H1 (cell line): ENCODE measurements around the gene KLK4. TPM values are rescaled to one million over a fixed set of nuclear protein-coding genes. Genes with fewer than 3 reads are reported as not detected.

Experiments used
- CTCF ChIA-PET: fragments of 300-600 bp; sonication (Branson Sonifier 250); formaldehyde crosslinking; loops from one replicate; lab custom pipeline; 2021; ENCODE audit not compliant: partially characterized antibody; lab: Charles Lee
- POLR2A ChIA-PET: fragments of 300-600 bp; sonication (Branson Sonifier 250); formaldehyde crosslinking; loops from one replicate; lab custom pipeline; 2021; ENCODE audit warnings: inconsistent platforms; ENCODE audit not compliant: partially characterized antibody; lab: Charles Lee
- DNase-seq, 2 experiments: peaks; one replicate each; pipeline versions ENCODE4 v3.0.0 to v3.0.0-alpha.2; 2010 to 2022; ENCODE audit warnings: low spot score in 2 of 2, low read depth in 1 of 2, mixed read lengths in 1 of 2
- FAIRE-seq: peaks from 2 replicates; lab custom pipeline; 2011; peaks lifted over from hg19 to GRCh38; lab: Jason Lieb, UNC
- H2AFZ ChIP-seq: 2 replicates; pipeline ENCODE4 v1.8.1; 2012; ENCODE audit warnings: low read length, inconsistent platforms
- H2AK5ac ChIP-seq: 2 replicates; pipeline ENCODE4 v1.6.1; 2013; ENCODE audit warnings: low read depth, low read length
- H2BK120ac ChIP-seq: replicated peaks from 2 replicates; pipeline ENCODE3; 2013; ENCODE audit warnings: low read depth, low read length, inconsistent platforms
- H2BK12ac ChIP-seq: 2 replicates; pipeline ENCODE4 v1.6.1; 2013; ENCODE audit warnings: low read depth, low read length
- H2BK15ac ChIP-seq: 2 replicates; pipeline ENCODE4 v1.6.1; 2013; ENCODE audit warnings: low read length
- H2BK20ac ChIP-seq: 2 replicates; pipeline ENCODE4 v1.6.1; 2013; ENCODE audit warnings: low read length
- H2BK5ac ChIP-seq: 2 replicates; pipeline ENCODE4 v1.6.1; 2013; ENCODE audit warnings: low read depth, low read length
- H3K14ac ChIP-seq: 2 replicates; pipeline ENCODE4 v1.6.1; 2013; ENCODE audit warnings: inconsistent platforms; ENCODE audit not compliant: insufficient read length
- H3K18ac ChIP-seq: 2 replicates; pipeline ENCODE4 v1.6.1; 2013; ENCODE audit warnings: low read length; ENCODE audit errors: extremely low read depth
- H3K23ac ChIP-seq: 2 replicates; pipeline ENCODE4 v1.6.1; 2013; ENCODE audit warnings: inconsistent platforms; ENCODE audit not compliant: insufficient read length
- H3K23me2 ChIP-seq: 2 replicates; pipeline ENCODE4 v1.6.1; 2013; ENCODE audit warnings: low read depth, low read length
- H3K27ac ChIP-seq: 2 replicates; pipeline ENCODE4 v1.6.1; 2011; ENCODE audit warnings: low read depth, low read length, inconsistent platforms
- H3K27me3 ChIP-seq, 4 experiments: replicated peaks in 1 of 4; 1 replicate in 1 of 4; 2 replicates in 3 of 4; pipeline versions ENCODE4 v1.6.1 to v1.8.1; 2011 to 2013; ENCODE audit warnings: low read length in 3 of 4, mild to moderate bottlenecking in 3 of 4, inconsistent platforms in 2 of 4, mixed read lengths in 2 of 4, moderate library complexity in 1 of 4; ENCODE audit not compliant: control insufficient read depth in 3 of 4, insufficient read depth in 3 of 4; ENCODE audit errors: extremely low read depth in 1 of 4
- H3K36me3 ChIP-seq, 4 experiments: 2 replicates each; pipeline versions ENCODE4 v1.6.1 to v1.8.1; 2011 to 2013; ENCODE audit warnings: mild to moderate bottlenecking in 4 of 4, low read length in 3 of 4, moderate library complexity in 2 of 4, control low read depth in 1 of 4, inconsistent platforms in 1 of 4; ENCODE audit not compliant: insufficient read depth in 4 of 4, control insufficient read depth in 2 of 4
- H3K4ac ChIP-seq: replicated peaks from 2 replicates; pipeline ENCODE3; 2013; ENCODE audit warnings: low read length, low read depth, mixed read lengths, inconsistent platforms; ENCODE audit not compliant: insufficient read length
- H3K4me1 ChIP-seq, 4 experiments: replicated peaks in 1 of 4; 1 replicate in 1 of 4; 2 replicates in 3 of 4; pipeline versions ENCODE4 v1.6.1 to v1.8.1; 2011 to 2013; ENCODE audit warnings: low read length in 3 of 4, inconsistent platforms in 2 of 4, mixed read lengths in 1 of 4; ENCODE audit not compliant: insufficient read depth in 4 of 4, control insufficient read depth in 3 of 4
- H3K4me2 ChIP-seq, 2 experiments: 2 replicates each; pipeline versions ENCODE4 v1.6.1 to v1.8.1; 2011 to 2013; ENCODE audit warnings: low read depth in 2 of 2, low read length in 2 of 2, control low read depth in 1 of 2, inconsistent platforms in 1 of 2, mild to moderate bottlenecking in 1 of 2; ENCODE audit not compliant: insufficient read depth in 1 of 2
- H3K4me3 ChIP-seq, 4 experiments: fragments of 200-600, 300-600 bp in 1 of 4; sonication (generic), shearing (Covaris generic), sonication (Bioruptor Twin) in 1 of 4; 2 replicates each; pipeline versions ENCODE4 v1.5.1 to v1.8.1; 2011 to 2016; ENCODE audit warnings: low read length in 4 of 4, low read depth in 3 of 4, control low read depth in 2 of 4, inconsistent platforms in 2 of 4, mild to moderate bottlenecking in 2 of 4, mixed read lengths in 1 of 4, moderate library complexity in 1 of 4; ENCODE audit not compliant: insufficient read depth in 2 of 4; ENCODE audit errors: extremely low read depth in 1 of 4
- H3K56ac ChIP-seq: replicated peaks from 2 replicates; pipeline ENCODE3; 2013; ENCODE audit warnings: low read depth, mild to moderate bottlenecking, mixed read lengths, low read length, inconsistent platforms; ENCODE audit not compliant: insufficient read length
- H3K79me1 ChIP-seq: 2 replicates; pipeline ENCODE4 v1.6.1; 2013; ENCODE audit warnings: low read depth, low read length, control low read depth
- H3K79me2 ChIP-seq, 2 experiments: 2 replicates each; pipeline versions ENCODE4 v1.6.1 to v1.8.1; 2012 to 2013; ENCODE audit warnings: low read length in 2 of 2, mild to moderate bottlenecking in 2 of 2, inconsistent platforms in 1 of 2; ENCODE audit not compliant: insufficient read depth in 2 of 2, control insufficient read depth in 1 of 2
- H3K9ac ChIP-seq, 4 experiments: replicated peaks in 1 of 4; 1 replicate in 1 of 4; 2 replicates in 3 of 4; pipeline versions ENCODE4 v1.6.1 to v1.8.1; 2011 to 2013; ENCODE audit warnings: low read depth in 3 of 4, low read length in 3 of 4, control low read depth in 2 of 4, mild to moderate bottlenecking in 2 of 4, moderate library complexity in 2 of 4, inconsistent platforms in 1 of 4; ENCODE audit errors: extremely low read depth in 1 of 4
- H3K9me3 ChIP-seq, 2 experiments: 2 replicates each; pipeline versions ENCODE4 v1.6.1 to v1.8.1; 2012 to 2013; ENCODE audit warnings: mild to moderate bottlenecking in 2 of 2, moderate library complexity in 2 of 2, control low read depth in 1 of 2, inconsistent platforms in 1 of 2, low read depth in 1 of 2, low read length in 1 of 2, mixed read lengths in 1 of 2; ENCODE audit not compliant: insufficient read depth in 2 of 2
- H4K20me1 ChIP-seq, 2 experiments: replicated peaks in 1 of 2; 2 replicates each; pipeline versions ENCODE3 to v1.8.1; 2011 to 2013; ENCODE audit warnings: inconsistent platforms in 2 of 2, low read length in 2 of 2, mild to moderate bottlenecking in 1 of 2; ENCODE audit not compliant: insufficient read depth in 2 of 2, control insufficient read depth in 1 of 2
- H4K5ac ChIP-seq: 2 replicates; pipeline ENCODE4 v1.6.1; 2013; ENCODE audit warnings: low read length, low read depth, mixed read lengths, inconsistent platforms; ENCODE audit not compliant: insufficient read length
- H4K8ac ChIP-seq: 2 replicates; pipeline ENCODE4 v1.8.0; 2013; ENCODE audit warnings: mild to moderate bottlenecking, moderate library complexity, low read length, inconsistent platforms; ENCODE audit not compliant: insufficient read depth; ENCODE audit errors: extremely low read depth
- H4K91ac ChIP-seq: replicated peaks from 2 replicates; pipeline ENCODE3; 2013; ENCODE audit warnings: low read length, mixed read lengths, inconsistent platforms; ENCODE audit not compliant: insufficient read length
- BCL11A ChIP-seq, 2 experiments: IDR thresholded peaks; one replicate each; pipeline ENCODE4 v1.6.1; 2011; ENCODE audit warnings: low read depth in 2 of 2, low read length in 2 of 2, mild to moderate bottlenecking in 2 of 2
- CEBPB ChIP-seq: IDR thresholded peaks from 2 replicates; pipeline ENCODE4 v1.6.1; 2012; ENCODE audit warnings: low read depth, low read length
- CHD2 ChIP-seq: IDR thresholded peaks from 2 replicates; pipeline ENCODE4 v1.6.1; 2012; ENCODE audit warnings: low read length, improper control_type of control experiment
- EP300 ChIP-seq, 2 experiments: IDR thresholded peaks; 1 replicate in 1 of 2; 2 replicates in 1 of 2; pipeline ENCODE4 v1.6.1; 2011 to 2012; ENCODE audit warnings: low read depth in 2 of 2, low read length in 2 of 2, mild to moderate bottlenecking in 2 of 2, borderline replicate concordance in 1 of 2, inconsistent platforms in 1 of 2, moderate library complexity in 1 of 2
- HDAC6 ChIP-seq: IDR thresholded peaks from one replicate; pipeline ENCODE4 v1.7.1; 2012; ENCODE audit warnings: low read depth, mild to moderate bottlenecking, inconsistent platforms, low read length, moderate library complexity
- POLR2AphosphoS5 ChIP-seq: IDR thresholded peaks from 2 replicates; pipeline ENCODE4 v1.6.1; 2011; ENCODE audit warnings: low read depth, low read length
- POU5F1 ChIP-seq: IDR thresholded peaks from 2 replicates; pipeline ENCODE4 v1.6.1; 2011; ENCODE audit warnings: low read depth, mild to moderate bottlenecking, low read length, moderate library complexity
- RAD21 ChIP-seq, 2 experiments: IDR thresholded peaks in 1 of 2; conservative IDR thresholded peaks in 1 of 2; 2 replicates each; pipeline ENCODE4 v1.6.1; 2011; ENCODE audit warnings: low read depth in 2 of 2, low read length in 2 of 2, improper control_type of control experiment in 1 of 2, inconsistent platforms in 1 of 2, mild to moderate bottlenecking in 1 of 2, moderate library complexity in 1 of 2
- SP2 ChIP-seq: IDR thresholded peaks from 2 replicates; pipeline ENCODE4 v1.6.1; 2012; ENCODE audit warnings: mild to moderate bottlenecking, low read length, inconsistent platforms
- SRF ChIP-seq: IDR thresholded peaks from 2 replicates; pipeline ENCODE4 v1.6.1; 2011; ENCODE audit warnings: mild to moderate bottlenecking, low read depth, low read length, moderate library complexity
- TAF1 ChIP-seq: IDR thresholded peaks from 2 replicates; pipeline ENCODE4 v1.6.1; 2011; ENCODE audit warnings: mild to moderate bottlenecking, low read depth, low read length
- TBP ChIP-seq: IDR thresholded peaks from 2 replicates; pipeline ENCODE4 v1.6.1; 2011; ENCODE audit warnings: low read depth, low read length, improper control_type of control experiment
- TCF12 ChIP-seq: IDR thresholded peaks from 2 replicates; pipeline ENCODE4 v1.6.1; 2011; ENCODE audit warnings: low read depth, mild to moderate bottlenecking, low read length
- WGBS, 2 experiments: shearing (Covaris generic) in 1 of 2; methylation state at CpG; one replicate each; pipeline versions ENCODE4 v1.1.6 to v1.1.7; 2013 to 2015; ENCODE audit warnings: low lambda C conversion rate in 2 of 2, mixed read lengths in 2 of 2, inconsistent platforms in 1 of 2, low coverage in 1 of 2, missing lambda C conversion rate in 1 of 2; ENCODE audit not compliant: insufficient replicate concordance in 2 of 2, insufficient coverage in 1 of 2, insufficient read length in 1 of 2; ENCODE audit errors: extremely low coverage in 1 of 2, missing lambda C conversion rate in 1 of 2; 5-methylcytosine and 5-hydroxymethylcytosine counted together
- polyA plus RNA-seq, 7 experiments: library from polyadenylated mRNA; depleted of rRNA in 3 of 7; stranded (reverse) in 5 of 7; unstranded in 2 of 7; fragments of >200 nt in 5 of 7; fragments of 200-250 nt in 2 of 7; gene quantifications; 1 replicate in 5 of 7; 2 replicates in 1 of 7; 4 replicates in 1 of 7; pipeline versions ENCODE4 v1.2.1 to v1.2.3, GENCODE V29; 2011 to 2013; ENCODE audit warnings: missing spikeins in 2 of 7, mixed read lengths in 2 of 7
- total RNA-seq: library from RNA; stranded (reverse); fragmentation: NEBNext Ultra II Directional; extraction: Animal tissue kit (Norgen Biotek cat#: 25700); gene quantifications from 2 replicates; pipeline ENCODE4 v1.2.1, GENCODE V29; 2021

The KLK4 gene
- total and polyA plus RNA-seq, 2 of the 8 experiments (the other 6 are each of a cell fraction or from before 2014, with no cell fraction given): 0.44 TPM; not detected in 1

DNA sequence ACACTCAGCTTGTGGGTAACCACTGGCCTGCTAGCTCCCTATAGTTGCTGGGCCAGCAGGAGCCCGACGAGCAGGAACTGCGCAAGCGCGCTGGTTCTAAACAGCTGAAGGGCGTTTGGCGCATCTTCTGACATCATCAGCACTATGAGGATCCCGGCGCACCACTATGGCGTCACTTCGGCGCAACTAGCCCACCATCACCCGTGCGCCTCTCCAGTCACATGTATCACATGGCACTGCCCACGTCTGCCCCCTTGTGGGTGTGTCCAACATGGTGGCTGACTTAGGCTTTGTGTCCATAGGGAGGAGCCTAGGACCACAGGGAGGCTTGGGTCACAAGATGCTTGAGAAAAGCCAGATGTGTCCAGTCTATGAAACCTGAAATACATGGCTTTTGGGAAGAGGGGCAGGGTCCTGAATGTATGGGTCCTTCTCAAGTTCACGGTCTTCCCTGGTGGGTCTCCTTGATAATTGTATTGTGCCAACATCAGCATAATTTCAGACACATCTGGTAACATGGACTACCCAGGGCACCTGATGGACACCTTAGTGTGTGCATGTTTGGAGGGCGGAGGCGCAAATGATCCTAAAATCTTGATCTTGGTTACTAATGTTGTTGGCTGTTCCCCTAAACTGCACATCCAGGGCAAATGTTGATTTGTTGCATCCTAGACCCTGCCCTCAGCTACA, 18.0 kb downstream of the KLK4 start:
- Histone ChIP-seq H3K79me2 (no peaks in the 10 kb centered on the region), H4K20me1 (peaks cover 0 to 2% of the 10 kb centered on the region in 2 experiments), H3K27ac (no peak overlapping the region), H2BK5ac (no peak overlapping the region), H3K4me3 (no peak overlapping the region), H3K4me1 (no peaks in the 10 kb centered on the region), H2BK15ac (no peak overlapping the region), H3K18ac (no peak overlapping the region), H3K27me3 (peaks cover 0 to 2% (median 1%) of the 10 kb centered on the region in 4 experiments; a peak in 1 of 7 replicates), H4K5ac (no peak overlapping the region), H2BK12ac (no peak overlapping the region), H2AFZ (no peak overlapping the region), H3K4ac (no peak overlapping the region), H3K4me2 (no peak overlapping the region), H2AK5ac (no peak overlapping the region), H3K23ac (no peak overlapping the region), H3K9ac (no peak overlapping the region), H2BK20ac (no peak overlapping the region), H4K8ac (no peak overlapping the region), H3K23me2 (no peaks in the 10 kb centered on the region; the same call in 1 of the 2 replicates), H3K56ac (no peak overlapping the region), H3K9me3 (peaks cover 23 to 30% of the 10 kb centered on the region in 2 experiments), H3K36me3 (no peaks in the 10 kb centered on the region), H2BK120ac (no peak overlapping the region), H4K91ac (no peak overlapping the region), H3K79me1 (no peaks in the 10 kb centered on the region), H3K14ac (no peak overlapping the region)
- no peak for FAIRE-seq
- 90% methylated on average over 18 of the region's 18 CpGs; no CpG with 5 or more reads in 1 of the 2 experiments for WGBS, 2 experiments
- DNase-seq: peak in 1 of 2 experiments; percentile 61
- ChIA-PET POLR2A (interaction anchor here (0.5 to 1.8 kb wide), 4 partner anchors 88 to 310 kb away, joined by 3 to 4 read pairs (median 4); no protein-coding TSS in a partner anchor), CTCF (interaction anchor here (0.7 to 4.7 kb wide), 16 partner anchors 11 to 189 kb away, joined by 3 to 29 read pairs (median 3); partner anchors contain the start of gene ACP4)
- TF ChIP-seq BCL11A (IDR thresholded peaks at IDR 0.05; ENCODE audit: low read depth in 2 of 2, low read length in 2 of 2): no peak
- no peak for TF ChIP-seq POU5F1
- no peak for TF ChIP-seq SRF
- peak in 1 of 2 experiments; percentile 55; a peak in 1 of 3 replicates for TF ChIP-seq EP300 (IDR thresholded peaks at IDR 0.05; ENCODE audit: borderline replicate concordance in 1 of 2, low read depth in 2 of 2, low read length in 2 of 2)
- no peak for TF ChIP-seq HDAC6
- no peak for TF ChIP-seq SP2
- no peak for TF ChIP-seq TAF1
- TF ChIP-seq CEBPB: no peak
- no peak for TF ChIP-seq POLR2AphosphoS5
- TF ChIP-seq CHD2: no peak
- TF ChIP-seq RAD21 (IDR thresholded peaks at IDR 0.05 in 1 of 2, conservative IDR thresholded peaks at IDR 0.05 in 1 of 2; ENCODE audit: low read depth in 2 of 2, low read length in 2 of 2): peak; percentile 37 to 54
- no peak for TF ChIP-seq TBP
- no peak for TF ChIP-seq TCF12
